Measurements from ENCODE around the gene NOP53. TPM values are rescaled to one million over a fixed set of nuclear protein-coding genes. Genes with fewer than 3 reads are reported as not detected.

NOP53 gene
- total and polyA plus RNA-seq, 2 of the 4 experiments (the other 2 are of a cell fraction) = 59.5 to 83.2 TPM

- peaks cover 49% of the 10 kb centered on the region for H3K36me3 ChIP-seq (ENCODE audit: control insufficient read depth, insufficient read depth, low read length)
- intact Hi-C loops (cut with micrococcal nuclease) = loop anchor here (1.0 kb wide), 1 partner anchor 24 kb away; no protein-coding TSS in a partner anchor
- POLR2A ChIA-PET (ENCODE audit: unreplicated experiment) = interaction anchor here (1.0 kb wide), 2 partner anchors 11 to 13 kb away, joined by 9 to 36 read pairs; no protein-coding TSS in a partner anchor
- TF ChIP-seq, protein P1, sequence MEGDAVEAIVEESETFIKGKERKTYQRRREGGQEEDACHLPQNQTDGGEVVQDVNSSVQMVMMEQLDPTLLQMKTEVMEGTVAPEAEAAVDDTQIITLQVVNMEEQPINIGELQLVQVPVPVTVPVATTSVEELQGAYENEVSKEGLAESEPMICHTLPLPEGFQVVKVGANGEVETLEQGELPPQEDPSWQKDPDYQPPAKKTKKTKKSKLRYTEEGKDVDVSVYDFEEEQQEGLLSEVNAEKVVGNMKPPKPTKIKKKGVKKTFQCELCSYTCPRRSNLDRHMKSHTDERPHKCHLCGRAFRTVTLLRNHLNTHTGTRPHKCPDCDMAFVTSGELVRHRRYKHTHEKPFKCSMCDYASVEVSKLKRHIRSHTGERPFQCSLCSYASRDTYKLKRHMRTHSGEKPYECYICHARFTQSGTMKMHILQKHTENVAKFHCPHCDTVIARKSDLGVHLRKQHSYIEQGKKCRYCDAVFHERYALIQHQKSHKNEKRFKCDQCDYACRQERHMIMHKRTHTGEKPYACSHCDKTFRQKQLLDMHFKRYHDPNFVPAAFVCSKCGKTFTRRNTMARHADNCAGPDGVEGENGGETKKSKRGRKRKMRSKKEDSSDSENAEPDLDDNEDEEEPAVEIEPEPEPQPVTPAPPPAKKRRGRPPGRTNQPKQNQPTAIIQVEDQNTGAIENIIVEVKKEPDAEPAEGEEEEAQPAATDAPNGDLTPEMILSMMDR (conservative IDR thresholded peaks at IDR 0.05; ENCODE audit: low read depth, low read length) = no peak
- TF ChIP-seq FOS (IDR thresholded peaks at IDR 0.05; ENCODE audit: low read depth, low read length) = peak; percentile 68
- no peak for TF ChIP-seq SMC3 (IDR thresholded peaks at IDR 0.05; ENCODE audit: low read depth, low read length)
- peak; percentile 98 for TF ChIP-seq MXI1 (IDR thresholded peaks at IDR 0.05; ENCODE audit: borderline replicate concordance, low read depth, low read length)
- TF ChIP-seq POLR2A (IDR thresholded peaks at IDR 0.05; ENCODE audit: low read depth, low read length) = no peak
- peak; percentile 85 for TF ChIP-seq MAZ (IDR thresholded peaks at IDR 0.05; ENCODE audit: borderline replicate concordance, low read depth, low read length)
- TF ChIP-seq BHLHE40 (IDR thresholded peaks at IDR 0.05; ENCODE audit: low read depth, low read length) = peak; percentile 46
- TF ChIP-seq RCOR1 (IDR thresholded peaks at IDR 0.05; ENCODE audit: insufficient replicate concordance, low read length) = no peak
- TF ChIP-seq NFE2L2 (IDR thresholded peaks at IDR 0.05; ENCODE audit: low read depth, low read length) = no peak
- no peak for TF ChIP-seq ELK1 (IDR thresholded peaks at IDR 0.05; ENCODE audit: borderline replicate concordance, low read depth, low read length)
- peak; percentile 26; the same call in 1 of the 2 replicates for TF ChIP-seq RAD21 (IDR thresholded peaks at IDR 0.05; ENCODE audit: low read length)
- TF ChIP-seq CEBPB (IDR thresholded peaks at IDR 0.05; ENCODE audit: low read depth, low read length) = no peak
- TF ChIP-seq RFX5 (IDR thresholded peaks at IDR 0.05; ENCODE audit: low read depth, low read length) = no peak
- no peak for TF ChIP-seq MAFK (IDR thresholded peaks at IDR 0.05; ENCODE audit: low read depth, low read length)
Measured at GRCh38 chr19:47719047-47719859, 26.1 kb upstream of the NOP53 start.

More at GRCh38 chr19:47719047-47719859, 26.1 kb upstream of the NOP53 start:
- peaks cover 39% of the 10 kb centered on the region for H3K4me1 ChIP-seq (ENCODE audit: control insufficient read depth, insufficient read depth, low read length)
- DNase-seq (peak; percentile 99), ATAC-seq (ENCODE audit: low read depth) (peak; percentile 85)
- peak overlapping the region; percentile 87 for H3K4ac ChIP-seq (ENCODE audit: low read depth, low read length)
- H2BK15ac ChIP-seq (ENCODE audit: low read depth, low read length) = peak overlapping the region; percentile 32; the same call in 1 of the 3 replicates
- H2AFZ ChIP-seq (replicated peaks; ENCODE audit: low read length, poor library complexity) = peak overlapping the region; percentile 84
- peak overlapping the region; percentile 72; the same call in 1 of the 2 replicates for H3K18ac ChIP-seq (ENCODE audit: low read depth, low read length)
- H3K23ac ChIP-seq (ENCODE audit: low read depth, low read length) = peak overlapping the region; percentile 68
- in situ Hi-C loops (cut with MboI; ENCODE audit: low sequenced_read_pairs) = loop anchor here (25.0 kb wide), 1 partner anchor 432 kb away; no protein-coding TSS in a partner anchor
- peaks cover 12 to 58% of the 10 kb centered on the region in 2 experiments for H3K79me1 ChIP-seq (ENCODE audit: low read depth in 1 of 2, low read length in 2 of 2)
- dilution Hi-C loops (cut with HindIII; ENCODE audit: low sequenced_read_pairs, unreplicated experiment) = no loop called here
- peak overlapping the region; percentile 78 for H3K56ac ChIP-seq (ENCODE audit: extremely low read depth, insufficient read depth, low read length)
- H4K5ac ChIP-seq (ENCODE audit: low read depth, low read length) = peak overlapping the region; percentile 59; the same call in 1 of the 2 replicates
- H3K4me3 ChIP-seq (ENCODE audit: insufficient read depth, low read depth, low read length) = 0 out of 2 replicates have a peak overlapping the region, but pooled peaks have one; percentile 7
- H4K20me1 ChIP-seq (ENCODE audit: insufficient read depth, low read length) = peaks cover 52% of the 10 kb centered on the region
- BruUV-seq (replicated peaks) = no TSS peak
- peak overlapping the region; percentile 74 for H2BK120ac ChIP-seq (ENCODE audit: low read depth, low read length)
- no peaks in the 10 kb centered on the region for H3K27me3 ChIP-seq (ENCODE audit: control insufficient read depth, insufficient read depth, low read length)
- H3K27ac ChIP-seq (ENCODE audit: insufficient read depth, low read length) = peak overlapping the region; percentile 97
- H3K4me2 ChIP-seq (ENCODE audit: low read depth, low read length) = peak overlapping the region; percentile 66; the same call in 1 of the 2 replicates
- CTCF ChIA-PET = interaction anchor here (1.3 kb wide), 1 partner anchor 21 kb away, joined by 3 read pairs; no protein-coding TSS in a partner anchor
- H2BK5ac ChIP-seq (ENCODE audit: low read depth, low read length, poor library complexity, severe bottlenecking) = peak overlapping the region; percentile 98
- H3K9ac ChIP-seq (ENCODE audit: low read depth, low read length) = peak overlapping the region; percentile 58
- H2BK20ac ChIP-seq (ENCODE audit: low read depth, low read length) = peak overlapping the region; percentile 58; the same call in 1 of the 2 replicates
- H3K14ac ChIP-seq (replicated peaks; ENCODE audit: low read depth, low read length) = peak overlapping the region; percentile 76
- H3K9me1 ChIP-seq (ENCODE audit: insufficient read depth, low read length) = peaks cover 24% of the 10 kb centered on the region
- no peaks in the 10 kb centered on the region for H3K9me3 ChIP-seq (ENCODE audit: control insufficient read depth, insufficient read depth, low read length)
- H4K8ac ChIP-seq (ENCODE audit: low read depth in 2 of 2, low read length in 2 of 2) = peak overlapping the region; percentile 2 to 86
- peak overlapping the region; percentile 94 for H2AK5ac ChIP-seq (ENCODE audit: low read depth, low read length)
- H2AK9ac ChIP-seq (replicated peaks; ENCODE audit: low read depth, low read length, poor library complexity) = peak overlapping the region; percentile 93
- H4K91ac ChIP-seq (ENCODE audit: insufficient read depth, low read depth, low read length) = peak overlapping the region; percentile 96
- 0% methylated on average over 10 of the region's 26 CpGs; no CpG with 5 or more reads in 1 of the 2 experiments for WGBS, 2 experiments (ENCODE audit: extremely low coverage in 2 of 2, insufficient read length in 1 of 2)

Measured in IMR-90 (cell line).